ENCODE results near the gene PPP1R7.

Gene PPP1R7

GRCh38 chr2:241132538-241133435 lies 17.5 kb upstream of the PPP1R7 start:
- TF ChIP-seq CTCF (IDR thresholded peaks at IDR 0.05), result no peak

- TF ChIP-seq CTCF (IDR thresholded peaks at IDR 0.05), result no peak
Measured at GRCh38 chr2:241133436-241133820, 16.8 kb upstream of the PPP1R7 start.

- TF ChIP-seq CTCF (IDR thresholded peaks at IDR 0.05), result no peak
Measured at GRCh38 chr2:241134711-241135110, 15.6 kb upstream of the PPP1R7 start.

- TF ChIP-seq CTCF (IDR thresholded peaks at IDR 0.05), result no peak
Measured at GRCh38 chr2:241135737-241136136, 14.5 kb upstream of the PPP1R7 start.

- no peak for TF ChIP-seq CTCF (IDR thresholded peaks at IDR 0.05)
Measured at GRCh38 chr2:241136191-241136590, 14.1 kb upstream of the PPP1R7 start.

GRCh38 chr2:241136661-241137260 lies 13.5 kb upstream of the PPP1R7 start:
- no peak for TF ChIP-seq CTCF (IDR thresholded peaks at IDR 0.05)

GRCh38 chr2:241137276-241138190 lies 12.7 kb upstream of the PPP1R7 start:
- TF ChIP-seq CTCF (IDR thresholded peaks at IDR 0.05), result no peak
